HCT116 (cell line): ENCODE data around the gene SIVA1. TPM values are rescaled to one million over a fixed set of nuclear protein-coding genes. Genes with fewer than 3 reads are reported as not detected.

Source experiments
- ATAC-seq: fragments of 200-7000 bp; cut with Tn5 transposase; 2 replicates; pipeline ENCODE4 v1.9.1; 2020; ENCODE audit warnings: mild to moderate bottlenecking, moderate library complexity
- BruUV-seq: library from RNA; stranded (reverse); fragments of 400-500 nt; replicated peaks from 2 replicates; lab custom pipeline; 2021; lab: Mats Ljungman, UMichigan
- CTCF ChIA-PET: fragments of 300-600 bp; sonication (Branson Sonifier 250); formaldehyde crosslinking; loops from one replicate; lab custom pipeline; 2021; ENCODE audit warnings: antibody characterized with exemption; lab: Charles Lee
- POLR2A ChIA-PET: fragments of 300-600, 350-600 bp; sonication (Branson Sonifier 250); formaldehyde crosslinking; loops from one replicate; lab custom pipeline; 2021; ENCODE audit warnings: antibody characterized with exemption; lab: Charles Lee
- RAD21 ChIA-PET, 2 experiments: fragments of 300-600 bp; sonication (Branson Sonifier 250); formaldehyde crosslinking; loops; one replicate each; lab custom pipeline; 2023; ENCODE audit warnings: low total read pairs in 2 of 2; ENCODE audit not compliant: uncharacterized antibody in 2 of 2, unreplicated experiment in 2 of 2, low non-redundant PET in 1 of 2; lab: Charles Lee
- DNase-seq: peaks from one replicate; pipeline ENCODE4 v3.0.0-alpha.2; 2010; ENCODE audit warnings: low read depth, low spot score
- H2AFZ ChIP-seq: fragments of 200-600 bp; shearing (Covaris generic), sonication (generic); 2 replicates; pipeline ENCODE4 v1.6.1; 2017; ENCODE audit warnings: low read depth, mixed run types, mixed read lengths, antibody characterized with exemption, low read length; ENCODE audit not compliant: poor library complexity, severe bottlenecking
- H3K27ac ChIP-seq: 2 replicates; pipeline ENCODE4 v1.5.1; 2012; ENCODE audit warnings: low read depth, low read length
- H3K27me3 ChIP-seq: fragments of 200-600 bp; sonication (generic); 2 replicates; pipeline ENCODE4 v1.6.1; 2016; ENCODE audit warnings: mixed run types, low read length, mixed read lengths; ENCODE audit not compliant: insufficient read depth
- H3K36me3 ChIP-seq, 2 experiments: fragments of 200-500 bp in 1 of 2; fragments of 200-600 bp in 1 of 2; sonication (Bioruptor generic) in 1 of 2; sonication (generic) in 1 of 2; 2 replicates each; pipeline versions ENCODE4 v1.5.1 to v1.6.1; 2014 to 2016; ENCODE audit warnings: low read length in 2 of 2, inconsistent platforms in 1 of 2, mixed read lengths in 1 of 2, mixed run types in 1 of 2; ENCODE audit not compliant: insufficient read depth in 2 of 2, control insufficient read depth in 1 of 2
- H3K4me1 ChIP-seq, 2 experiments: fragments of 200-600 bp in 1 of 2; sonication (generic) in 1 of 2; 2 replicates each; pipeline versions ENCODE4 v1.5.1 to v1.6.1; 2012 to 2017; ENCODE audit warnings: low read length in 2 of 2, inconsistent platforms in 1 of 2, mild to moderate bottlenecking in 1 of 2, mixed read lengths in 1 of 2, mixed run types in 1 of 2, moderate library complexity in 1 of 2; ENCODE audit not compliant: insufficient read depth in 2 of 2, control insufficient read depth in 1 of 2
- H3K4me2 ChIP-seq: fragments of 200-600 bp; sonication (generic); 2 replicates; pipeline ENCODE4 v1.6.1; 2017; ENCODE audit warnings: mixed run types, low read length, mixed read lengths
- H3K4me3 ChIP-seq, 2 experiments: fragments of 200-600 bp in 1 of 2; sonication (generic) in 1 of 2; replicated peaks in 1 of 2; 2 replicates each; pipeline ENCODE4 v1.5.1; 2011 to 2016; ENCODE audit warnings: low read length in 2 of 2, control low read depth in 1 of 2, low read depth in 1 of 2, mild to moderate bottlenecking in 1 of 2, mixed read lengths in 1 of 2, mixed run types in 1 of 2
- H3K79me2 ChIP-seq: fragments of 200-600 bp; sonication (generic); 2 replicates; pipeline ENCODE4 v1.6.1; 2017; ENCODE audit warnings: mild to moderate bottlenecking, mixed run types, low read length, moderate library complexity, mixed read lengths; ENCODE audit not compliant: insufficient read depth
- H3K9ac ChIP-seq: fragments of 200-600 bp; sonication (generic); 2 replicates; pipeline ENCODE4 v1.6.1; 2016; ENCODE audit warnings: low read length, mixed read lengths
- H3K9me2 ChIP-seq: fragments of 200-600 bp; sonication (generic), shearing (Covaris generic); 2 replicates; pipeline ENCODE4 v1.6.1; 2017; ENCODE audit warnings: mixed run types, mild to moderate bottlenecking, moderate library complexity; ENCODE audit not compliant: insufficient read depth
- H3K9me3 ChIP-seq, 2 experiments: fragments of 200-500 bp in 1 of 2; fragments of 200-600 bp in 1 of 2; sonication (Bioruptor generic) in 1 of 2; sonication (generic) in 1 of 2; 2 replicates each; pipeline ENCODE4 v1.6.1; 2014 to 2017; ENCODE audit warnings: low read length in 2 of 2, mixed read lengths in 2 of 2, inconsistent platforms in 1 of 2, low read depth in 1 of 2, mild to moderate bottlenecking in 1 of 2, mixed run types in 1 of 2, moderate library complexity in 1 of 2; ENCODE audit not compliant: control insufficient read depth in 1 of 2, insufficient read depth in 1 of 2
- H4K20me1 ChIP-seq: fragments of 200-600 bp; sonication (generic), shearing (Covaris generic); 2 replicates; pipeline ENCODE4 v1.6.1; 2017; ENCODE audit warnings: mixed run types, mild to moderate bottlenecking, moderate library complexity; ENCODE audit not compliant: insufficient read depth
- CBX3 ChIP-seq: IDR thresholded peaks from 2 replicates; pipeline ENCODE4 v1.6.1; 2012; ENCODE audit warnings: low read depth
- ELF1 ChIP-seq: IDR thresholded peaks from 2 replicates; pipeline ENCODE4 v1.6.1; 2012; ENCODE audit warnings: low read depth, borderline replicate concordance
- FOSL1 ChIP-seq: IDR thresholded peaks from 2 replicates; pipeline ENCODE4 v1.6.1; 2012; ENCODE audit warnings: low read depth
- JUND ChIP-seq: IDR thresholded peaks from 2 replicates; pipeline ENCODE4 v1.6.1; 2012
- MAX ChIP-seq: IDR thresholded peaks from 2 replicates; pipeline ENCODE4 v1.6.1; 2012
- RAD21 ChIP-seq: IDR thresholded peaks from 2 replicates; pipeline ENCODE4 v1.6.1; 2012; ENCODE audit warnings: low read depth, mild to moderate bottlenecking
- ZBTB33 ChIP-seq: IDR thresholded peaks from 2 replicates; pipeline ENCODE4 v1.6.1; 2011; ENCODE audit warnings: mild to moderate bottlenecking, low read length, moderate library complexity; ENCODE audit not compliant: insufficient replicate concordance; ENCODE audit errors: extremely low read depth
- ZFX ChIP-seq: fragments of 450-650 bp; IDR thresholded peaks from 2 replicates; pipeline ENCODE4 v1.6.1; 2017
- intact Hi-C: fragments of 100-400 bp; cut with micrococcal nuclease; formaldehyde crosslinking; loops from 2 replicates; pipeline ENCODE4 v1.10.0; 2022
- total RNA-seq: library from RNA; stranded (reverse); gene quantifications from one replicate; pipeline ENCODE4 v1.2.1, GENCODE V29; 2021; ENCODE audit not compliant: unreplicated experiment

Gene SIVA1
- total RNA-seq, 1 experiment from 2014 or later: 141 TPM

- no peak for TF ChIP-seq ZBTB33
- no peak for TF ChIP-seq JUND
- no peak for TF ChIP-seq CBX3
- no peak for TF ChIP-seq ELF1
- TF ChIP-seq FOSL1: no peak
- no peak for TF ChIP-seq MAX
These were observed 53.1 kb downstream of the SIVA1 start (continued) for GRCh38 chr14:104805941-104806624.

- CTCF ChIA-PET: no interaction called here
These were observed 53.9 kb downstream of the SIVA1 start for GRCh38 chr14:104806625-104807465.

More at GRCh38 chr14:104806625-104807465, 53.9 kb downstream of the SIVA1 start:
- no peaks in the 10 kb centered on the region for H3K36me3 ChIP-seq
- no peaks in the 10 kb centered on the region for H3K9me2 ChIP-seq
- TF ChIP-seq RAD21 (no peak), ZFX (no peak)
- ATAC-seq (no peak), DNase-seq (no peak)
- RAD21 ChIA-PET: no interaction called here
- intact Hi-C loops: no loop called here
- POLR2A ChIA-PET: no interaction called here
- H3K9me3 ChIP-seq: no peaks in the 10 kb centered on the region
- no peaks in the 10 kb centered on the region for H3K27me3 ChIP-seq
- peaks cover 20 to 27% of the 10 kb centered on the region in 2 experiments for H3K4me1 ChIP-seq
- H3K79me2 ChIP-seq: no peaks in the 10 kb centered on the region
- H3K27ac ChIP-seq: no peak overlapping the region
- no peak overlapping the region for H3K4me2 ChIP-seq
- BruUV-seq: no TSS peak
- no peaks in the 10 kb centered on the region for H4K20me1 ChIP-seq
- H3K4me3 ChIP-seq: no peak overlapping the region
- no peak overlapping the region for H2AFZ ChIP-seq
- H3K9ac ChIP-seq: no peak overlapping the region
